GM06990 (cell line): Measurements from ENCODE around the gene C9orf72.
A peak's percentile ranks its signal among the peaks of the same experiment; 100 is the strongest.

Experiments used
- DNase-seq: peaks from one replicate; pipeline ENCODE4 v3.0.0-alpha.2; 2011; ENCODE audit not compliant: insufficient read length; ENCODE audit errors: extremely low read depth
- H3K27me3 ChIP-seq: replicated peaks from 2 replicates; pipeline ENCODE4 v1.6.0; 2011; ENCODE audit warnings: low read length; ENCODE audit not compliant: control insufficient read depth, insufficient read depth
- H3K36me3 ChIP-seq: 2 replicates; pipeline ENCODE4 v1.5.1; 2011; ENCODE audit warnings: low read length; ENCODE audit not compliant: control insufficient read depth, insufficient read depth
- H3K4me3 ChIP-seq: replicated peaks from 2 replicates; pipeline ENCODE4 v1.5.1; 2011; ENCODE audit warnings: low read depth, mild to moderate bottlenecking, control low read depth, low read length
- CTCF ChIP-seq: IDR thresholded peaks from 2 replicates; pipeline ENCODE4 v1.5.1; 2011; ENCODE audit warnings: low read length, control low read depth, mild to moderate bottlenecking, inconsistent platforms; ENCODE audit not compliant: insufficient read depth, poor library complexity, severe bottlenecking

The C9orf72 gene

DNA sequence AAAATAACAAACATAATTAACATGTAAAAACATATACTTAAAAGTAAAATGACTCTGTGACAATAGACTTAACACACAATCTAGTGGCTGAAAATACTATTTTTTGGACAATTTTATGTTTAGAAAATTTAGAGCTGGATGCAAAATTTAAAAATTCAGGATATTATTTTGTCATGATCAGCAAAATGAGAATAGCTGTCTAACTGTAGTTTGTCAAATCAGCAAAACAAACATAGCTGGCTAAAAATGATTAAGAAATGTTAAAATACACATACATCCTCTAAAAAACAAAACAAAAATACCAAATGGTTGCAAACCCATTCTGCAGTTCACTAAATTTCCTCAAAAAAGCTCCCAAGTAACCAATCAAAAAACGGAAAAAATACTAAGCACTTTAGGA lies 18.6 kb downstream of the C9orf72 start:
- no peak for DNase-seq
- TF ChIP-seq CTCF: no peak
- no peaks in the 10 kb centered on the region for H3K36me3 ChIP-seq

GRCh38 chr9:27549196-27549755 lies 24.0 kb downstream of the C9orf72 start:
- Histone ChIP-seq H3K4me3 (no peak overlapping the region), H3K36me3 (no peaks in the 10 kb centered on the region), H3K27me3 (no peaks in the 10 kb centered on the region)
- DNase-seq: no peak
- no peak for TF ChIP-seq CTCF

More for the DNA sequence above, 18.6 kb downstream of the C9orf72 start:
- no peaks in the 10 kb centered on the region for H3K27me3 ChIP-seq
- no peak overlapping the region for H3K4me3 ChIP-seq

- no peak overlapping the region for H3K4me3 ChIP-seq
- no peaks in the 10 kb centered on the region for H3K27me3 ChIP-seq
- no peak for DNase-seq
- TF ChIP-seq CTCF: peak; percentile 30
- no peaks in the 10 kb centered on the region for H3K36me3 ChIP-seq
Observed at GRCh38 chr9:27548055-27548741, 25.1 kb downstream of the C9orf72 start.

- no peak for DNase-seq
- Histone ChIP-seq H3K36me3 (no peaks in the 10 kb centered on the region), H3K27me3 (no peaks in the 10 kb centered on the region), H3K4me3 (no peak overlapping the region)
- no peak for TF ChIP-seq CTCF
Observed at GRCh38 chr9:27545471-27545870, 27.8 kb downstream of the C9orf72 start.

DNA sequence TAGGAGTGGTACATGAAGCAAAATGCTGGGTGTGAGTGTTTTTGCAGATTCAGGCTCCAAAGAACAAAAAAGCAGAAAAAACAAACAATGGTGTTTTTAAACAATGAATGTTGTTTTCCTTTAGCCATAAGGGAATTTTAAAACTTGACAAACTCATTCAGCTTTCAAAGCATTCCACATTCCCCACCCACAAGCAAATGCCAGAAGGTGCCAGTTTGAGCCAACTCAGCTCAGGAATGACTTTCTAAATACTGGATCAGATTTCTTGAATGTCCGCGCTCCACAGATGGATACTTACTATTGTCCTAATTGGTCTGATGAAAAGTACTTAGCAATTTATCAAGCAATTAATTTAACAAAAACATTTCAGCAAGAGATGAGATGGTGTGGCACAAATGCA lies 30.8 kb downstream of the C9orf72 start:
- no peaks in the 10 kb centered on the region for H3K27me3 ChIP-seq

More for the DNA sequence above, 30.8 kb downstream of the C9orf72 start:
- no peak for DNase-seq
- no peak for TF ChIP-seq CTCF
- Histone ChIP-seq H3K36me3 (no peaks in the 10 kb centered on the region), H3K4me3 (no peak overlapping the region)
